Uterus (tissue), 2 donors: ENCODE measurements around the gene HDAC1.

Experiments used
- POLR2A ChIP-seq, 2 donors: fragments of 450-650 bp; IDR thresholded peaks; one replicate each; pipeline ENCODE4 v1.6.1; 2016; ENCODE audit warnings: antibody characterized with exemption in 2 of 2, mild to moderate bottlenecking in 1 of 2, moderate library complexity in 1 of 2
- TF ChIP-seq, protein P1 (sequence below), 4 experiments: fragments of 200-600 bp in 2 of 4; fragments of 450-650 bp in 2 of 4; sonication (generic) in 2 of 4; IDR thresholded peaks; one replicate each; pipeline ENCODE4 v1.5.1; 2016 to 2019; ENCODE audit warnings: antibody characterized with exemption in 4 of 4, mild to moderate bottlenecking in 2 of 4, moderate library complexity in 1 of 4

DNA sequence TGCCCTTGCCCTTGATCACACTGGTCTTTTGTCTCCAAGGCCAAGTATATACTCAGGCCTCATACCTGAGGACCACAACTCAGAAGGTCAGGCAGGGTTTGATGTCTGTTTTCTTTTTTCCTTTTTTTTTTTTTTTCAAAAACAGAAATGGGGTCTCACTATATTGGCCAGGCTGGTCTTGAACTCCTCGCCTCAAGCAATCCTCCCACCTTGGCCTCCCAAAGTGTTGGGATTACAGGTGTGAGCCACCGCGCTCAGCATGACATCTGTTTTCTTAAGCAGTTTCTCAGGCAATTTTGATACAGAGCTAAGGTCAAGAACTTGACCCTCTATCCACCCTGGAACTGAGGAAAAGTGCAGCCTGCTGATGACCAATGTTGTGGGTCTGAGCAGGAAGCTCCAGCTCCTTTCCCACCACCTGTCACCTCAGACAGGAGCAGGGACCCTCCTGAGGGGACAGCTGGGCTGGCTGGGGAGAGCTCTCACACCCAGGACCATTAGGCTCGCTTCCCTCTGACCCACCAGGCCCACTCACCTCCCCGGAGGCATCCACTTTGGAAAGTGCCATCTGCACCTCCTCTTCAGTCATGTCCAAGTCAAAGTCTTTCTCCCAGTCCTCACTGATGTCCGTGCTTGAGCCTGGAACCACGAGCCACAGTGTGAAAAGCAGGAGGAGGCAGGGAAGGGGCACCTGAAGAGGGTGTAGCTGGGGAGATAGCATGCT, 76.2 kb downstream of the HDAC1 start:
- TF ChIP-seq, protein P1, sequence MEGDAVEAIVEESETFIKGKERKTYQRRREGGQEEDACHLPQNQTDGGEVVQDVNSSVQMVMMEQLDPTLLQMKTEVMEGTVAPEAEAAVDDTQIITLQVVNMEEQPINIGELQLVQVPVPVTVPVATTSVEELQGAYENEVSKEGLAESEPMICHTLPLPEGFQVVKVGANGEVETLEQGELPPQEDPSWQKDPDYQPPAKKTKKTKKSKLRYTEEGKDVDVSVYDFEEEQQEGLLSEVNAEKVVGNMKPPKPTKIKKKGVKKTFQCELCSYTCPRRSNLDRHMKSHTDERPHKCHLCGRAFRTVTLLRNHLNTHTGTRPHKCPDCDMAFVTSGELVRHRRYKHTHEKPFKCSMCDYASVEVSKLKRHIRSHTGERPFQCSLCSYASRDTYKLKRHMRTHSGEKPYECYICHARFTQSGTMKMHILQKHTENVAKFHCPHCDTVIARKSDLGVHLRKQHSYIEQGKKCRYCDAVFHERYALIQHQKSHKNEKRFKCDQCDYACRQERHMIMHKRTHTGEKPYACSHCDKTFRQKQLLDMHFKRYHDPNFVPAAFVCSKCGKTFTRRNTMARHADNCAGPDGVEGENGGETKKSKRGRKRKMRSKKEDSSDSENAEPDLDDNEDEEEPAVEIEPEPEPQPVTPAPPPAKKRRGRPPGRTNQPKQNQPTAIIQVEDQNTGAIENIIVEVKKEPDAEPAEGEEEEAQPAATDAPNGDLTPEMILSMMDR (IDR thresholded peaks at IDR 0.05): no peak
- no peak for TF ChIP-seq POLR2A (IDR thresholded peaks at IDR 0.05)
